Mesothelial cell of epicardium (in vitro differentiated cells): Measurements from ENCODE around the gene ACOT7. TPM values are rescaled to one million over a fixed set of nuclear protein-coding genes. Genes with fewer than 3 reads are reported as not detected.

Experiments
- DNase-seq, 2 experiments: peaks; one replicate each; pipeline ENCODE4 v3.0.0; 2021; ENCODE audit warnings: low spot score in 2 of 2; ENCODE audit not compliant: unreplicated experiment in 2 of 2
- H3K27ac Mint-ChIP-seq: 2 replicates; pipeline ENCODE4 v1.8.0; 2021; ENCODE audit warnings: mixed read lengths
- H3K27me3 Mint-ChIP-seq: 2 replicates; pipeline ENCODE4 v1.8.0; 2021; ENCODE audit warnings: low read depth, mixed read lengths
- H3K36me3 Mint-ChIP-seq: 2 replicates; pipeline ENCODE4 v1.8.0; 2021; ENCODE audit warnings: mixed read lengths
- H3K4me1 Mint-ChIP-seq: 2 replicates; pipeline ENCODE4 v1.8.0; 2021; ENCODE audit warnings: mixed read lengths
- H3K4me3 Mint-ChIP-seq: 2 replicates; pipeline ENCODE4 v1.8.0; 2021; ENCODE audit warnings: mild to moderate bottlenecking, moderate library complexity, mixed read lengths
- H3K9me3 Mint-ChIP-seq: 2 replicates; pipeline ENCODE4 v1.8.0; 2021; ENCODE audit warnings: mixed read lengths
- total RNA-seq: library from RNA; stranded (reverse); gene quantifications from 3 replicates; pipeline ENCODE4 v1.2.1, GENCODE V29; 2021
- TF ChIP-seq, protein P1 (sequence below): fragments of 200-600 bp; sonication (generic); IDR thresholded peaks from one replicate; pipeline ENCODE4 v1.5.0; 2021; ENCODE audit warnings: antibody characterized with exemption; ENCODE audit not compliant: unreplicated experiment

The ACOT7 gene
- total RNA-seq, 1 donor from 2014 or later, result 20.3 TPM

DNA sequence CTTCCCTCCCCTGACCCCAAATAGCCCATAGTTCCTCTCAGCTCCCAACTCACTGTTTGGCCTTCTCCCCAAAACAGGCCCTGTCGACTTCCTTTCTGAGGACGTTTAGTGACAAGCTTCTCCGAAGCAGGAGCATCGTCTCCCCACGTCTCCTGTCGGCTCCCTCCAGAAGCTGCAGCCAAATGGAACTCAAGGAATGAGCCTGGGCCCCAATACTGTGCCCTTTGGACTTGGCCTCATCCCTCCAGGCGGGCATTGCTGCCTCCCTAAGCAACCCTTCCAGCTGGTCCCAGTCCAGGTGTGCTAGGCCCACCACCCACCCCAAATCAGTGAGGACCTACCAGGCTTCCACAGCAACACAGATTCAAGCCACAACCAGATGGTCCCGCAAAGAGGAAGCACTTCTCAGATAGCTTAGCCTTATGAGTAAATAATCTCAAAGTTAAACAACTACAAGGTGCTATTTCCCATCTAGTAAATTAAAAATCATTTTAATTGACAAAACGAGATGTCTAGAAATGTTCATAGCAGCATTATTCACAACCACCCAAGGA lies 33.0 kb downstream of the ACOT7 start:
- Mint-ChIP-seq H3K4me1 (peaks cover 21% of the 10 kb centered on the region), H3K27me3 (no peaks in the 10 kb centered on the region), H3K9me3 (peaks cover 6% of the 10 kb centered on the region), H3K27ac (peak overlapping the region; percentile 80), H3K4me3 (no peak overlapping the region), H3K36me3 (peaks cover 6% of the 10 kb centered on the region)
- TF ChIP-seq, protein P1, sequence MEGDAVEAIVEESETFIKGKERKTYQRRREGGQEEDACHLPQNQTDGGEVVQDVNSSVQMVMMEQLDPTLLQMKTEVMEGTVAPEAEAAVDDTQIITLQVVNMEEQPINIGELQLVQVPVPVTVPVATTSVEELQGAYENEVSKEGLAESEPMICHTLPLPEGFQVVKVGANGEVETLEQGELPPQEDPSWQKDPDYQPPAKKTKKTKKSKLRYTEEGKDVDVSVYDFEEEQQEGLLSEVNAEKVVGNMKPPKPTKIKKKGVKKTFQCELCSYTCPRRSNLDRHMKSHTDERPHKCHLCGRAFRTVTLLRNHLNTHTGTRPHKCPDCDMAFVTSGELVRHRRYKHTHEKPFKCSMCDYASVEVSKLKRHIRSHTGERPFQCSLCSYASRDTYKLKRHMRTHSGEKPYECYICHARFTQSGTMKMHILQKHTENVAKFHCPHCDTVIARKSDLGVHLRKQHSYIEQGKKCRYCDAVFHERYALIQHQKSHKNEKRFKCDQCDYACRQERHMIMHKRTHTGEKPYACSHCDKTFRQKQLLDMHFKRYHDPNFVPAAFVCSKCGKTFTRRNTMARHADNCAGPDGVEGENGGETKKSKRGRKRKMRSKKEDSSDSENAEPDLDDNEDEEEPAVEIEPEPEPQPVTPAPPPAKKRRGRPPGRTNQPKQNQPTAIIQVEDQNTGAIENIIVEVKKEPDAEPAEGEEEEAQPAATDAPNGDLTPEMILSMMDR, result no peak
- no peak for DNase-seq

DNA sequence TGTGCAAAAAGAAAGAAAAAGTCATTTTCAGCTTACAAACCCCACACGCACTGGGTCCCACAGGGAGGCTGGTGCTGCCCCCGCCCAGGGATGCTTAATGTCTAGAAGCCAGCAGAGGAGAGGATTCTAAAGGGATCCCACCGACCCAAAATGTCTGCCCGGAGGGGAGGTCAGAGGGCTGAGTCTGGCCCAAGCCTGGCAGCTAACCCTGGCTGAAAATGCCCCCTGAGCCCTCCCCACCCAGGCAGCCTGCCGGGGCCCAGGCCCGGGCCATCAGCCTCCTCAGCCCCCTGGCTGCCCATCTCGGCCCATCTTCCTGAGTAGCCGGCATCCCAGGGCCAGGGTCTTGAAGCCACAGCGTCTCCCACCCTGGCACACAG lies 33.5 kb downstream of the ACOT7 start:
- peaks cover 6% of the 10 kb centered on the region for H3K36me3 Mint-ChIP-seq
- no peak overlapping the region for H3K4me3 Mint-ChIP-seq
- peak overlapping the region; percentile 82 for H3K27ac Mint-ChIP-seq
- H3K27me3 Mint-ChIP-seq, result no peaks in the 10 kb centered on the region
- peaks cover 6% of the 10 kb centered on the region for H3K9me3 Mint-ChIP-seq
- H3K4me1 Mint-ChIP-seq, result peaks cover 21% of the 10 kb centered on the region
- DNase-seq, result no peak
- TF ChIP-seq, protein P1, result no peak

GRCh38 chr1:6359216-6360116 lies 34.1 kb downstream of the ACOT7 start:
- H3K27me3 Mint-ChIP-seq, result no peaks in the 10 kb centered on the region
- H3K4me3 Mint-ChIP-seq, result no peak overlapping the region
- DNase-seq, result peak in 1 of 2 experiments; percentile 59
- peaks cover 21% of the 10 kb centered on the region for H3K4me1 Mint-ChIP-seq
- TF ChIP-seq, protein P1, result no peak
- H3K36me3 Mint-ChIP-seq, result peaks cover 6% of the 10 kb centered on the region
- peaks cover 6% of the 10 kb centered on the region for H3K9me3 Mint-ChIP-seq
- peak overlapping the region; percentile 82 for H3K27ac Mint-ChIP-seq

DNA sequence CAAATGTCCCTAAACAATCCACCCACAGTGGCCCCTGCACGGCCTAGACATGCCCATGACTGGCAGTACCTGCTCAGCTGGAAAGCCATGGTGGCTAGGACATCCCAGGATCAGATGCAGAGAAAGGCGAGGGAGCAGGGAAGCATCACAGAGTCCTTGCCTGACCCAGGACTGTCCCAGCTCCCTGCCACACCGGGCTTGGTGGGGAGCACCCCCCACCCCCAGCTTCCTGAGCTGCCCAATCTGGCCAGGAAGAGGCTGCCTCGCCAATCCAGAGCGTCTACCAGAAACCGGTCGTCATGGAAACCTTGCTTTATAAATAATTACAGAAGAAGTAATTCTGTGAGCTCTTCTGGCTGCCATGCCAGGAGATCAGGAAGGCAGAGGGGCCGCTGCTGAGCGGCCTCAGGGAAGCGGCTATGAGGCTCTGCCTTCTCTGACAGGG lies 34.8 kb downstream of the ACOT7 start:
- Mint-ChIP-seq H3K9me3 (peaks cover 5% of the 10 kb centered on the region), H3K27me3 (no peaks in the 10 kb centered on the region), H3K4me3 (no peak overlapping the region), H3K36me3 (peaks cover 5% of the 10 kb centered on the region), H3K4me1 (peaks cover 22% of the 10 kb centered on the region), H3K27ac (peak overlapping the region; percentile 82)
- TF ChIP-seq, protein P1, result no peak
- no peak for DNase-seq

- Mint-ChIP-seq H3K27ac (no peak overlapping the region), H3K4me1 (peaks cover 22% of the 10 kb centered on the region), H3K27me3 (no peaks in the 10 kb centered on the region), H3K9me3 (no peaks in the 10 kb centered on the region), H3K4me3 (no peak overlapping the region), H3K36me3 (no peaks in the 10 kb centered on the region)
- no peak for DNase-seq
- TF ChIP-seq, protein P1, result no peak
Measured at GRCh38 chr1:6358144-6358624, 35.4 kb downstream of the ACOT7 start.
